SH-SY5Y (cell line): ENCODE measurements around the gene SLCO3A1.

Source experiments
- GATA2 ChIP-seq: IDR thresholded peaks from 2 replicates; pipeline ENCODE4 v1.6.1; 2011; ENCODE audit warnings: mild to moderate bottlenecking, low read depth, low read length
- GATA3 ChIP-seq: IDR thresholded peaks from 2 replicates; pipeline ENCODE4 v1.6.1; 2011; ENCODE audit warnings: low read depth, mild to moderate bottlenecking, low read length, moderate library complexity

- TF ChIP-seq GATA3 = no peak
- TF ChIP-seq GATA2 = no peak
These were observed 18.3 kb downstream of the SLCO3A1 start for GRCh38 chr15:91871837-91872236.
